ENCODE measurements around the gene SRP68. TPM values are rescaled to one million over a fixed set of nuclear protein-coding genes. Genes with fewer than 3 reads are reported as not detected.

The SRP68 gene
- total RNA-seq, 1 experiment from 2014 or later: 21.3 TPM

DNA sequence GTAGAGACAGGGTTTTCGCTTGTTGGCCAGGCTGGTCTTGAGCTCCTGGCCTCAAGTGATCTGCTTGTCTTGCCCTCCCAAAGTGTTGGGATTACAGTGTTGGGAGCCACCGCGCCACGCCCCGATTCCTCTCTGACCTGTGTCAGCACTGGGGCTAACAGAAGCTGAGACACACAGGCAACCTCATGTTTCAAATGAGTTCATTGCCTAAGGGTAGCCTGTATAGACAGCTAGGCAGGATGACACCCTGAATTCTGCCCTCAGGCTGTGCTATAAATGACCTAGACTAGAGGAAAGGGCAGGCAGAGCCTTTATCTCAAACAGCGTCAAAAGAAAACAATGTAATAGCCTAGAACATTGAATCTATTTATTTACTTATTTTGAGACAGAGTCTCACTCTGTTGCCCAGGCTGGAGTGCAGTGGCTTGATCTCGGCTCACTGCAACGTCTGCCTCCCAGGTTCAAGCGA lies 74.0 kb downstream of the SRP68 start:
- DNase-seq (ENCODE audit: low spot score): peak; percentile 21

DNA sequence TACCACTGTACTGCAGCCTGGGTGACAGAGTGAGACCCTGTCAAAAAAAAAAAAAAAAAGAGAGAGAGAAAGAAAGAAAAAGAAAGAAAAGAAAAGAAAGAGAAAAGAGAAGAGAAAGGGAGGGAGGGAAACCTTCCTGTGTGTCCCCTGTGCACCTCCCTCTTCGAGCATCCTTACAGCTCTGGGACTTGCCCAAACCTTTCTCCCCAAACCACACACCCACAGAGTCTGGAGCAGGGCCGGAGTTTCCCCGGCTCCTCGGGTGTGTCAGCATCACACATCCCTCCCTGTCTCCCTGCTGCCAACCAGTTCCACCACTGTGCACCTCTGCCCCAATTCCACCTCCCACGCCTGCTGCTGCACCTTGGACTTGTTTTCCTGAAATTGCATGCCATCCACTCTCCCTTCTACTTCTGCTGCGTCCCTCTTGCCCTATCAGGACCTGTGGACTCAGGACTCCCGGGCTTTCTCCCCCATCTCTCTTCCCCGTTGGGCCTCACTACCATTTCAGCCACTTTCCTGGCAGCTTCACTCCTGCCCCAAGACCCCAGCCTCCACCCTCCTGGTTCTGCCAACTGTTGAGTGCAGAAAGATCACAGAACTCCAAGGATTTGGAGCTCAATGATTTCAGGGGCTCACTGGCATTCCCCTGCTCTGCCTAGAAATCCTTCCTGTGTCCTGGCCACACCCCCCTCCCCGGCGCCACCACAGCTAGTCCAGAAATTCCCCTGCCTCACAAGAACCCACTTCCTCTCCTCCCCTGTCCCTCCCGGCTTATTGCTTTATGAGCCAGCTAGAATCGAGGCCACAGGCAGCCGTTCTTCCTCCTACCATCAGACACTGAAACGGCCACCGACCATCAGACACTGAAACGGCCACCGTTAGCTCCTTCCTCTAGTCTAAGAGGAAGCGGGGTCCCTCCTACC lies 75.4 kb downstream of the SRP68 start:
- peak; percentile 88 for DNase-seq (ENCODE audit: low spot score)

DNA sequence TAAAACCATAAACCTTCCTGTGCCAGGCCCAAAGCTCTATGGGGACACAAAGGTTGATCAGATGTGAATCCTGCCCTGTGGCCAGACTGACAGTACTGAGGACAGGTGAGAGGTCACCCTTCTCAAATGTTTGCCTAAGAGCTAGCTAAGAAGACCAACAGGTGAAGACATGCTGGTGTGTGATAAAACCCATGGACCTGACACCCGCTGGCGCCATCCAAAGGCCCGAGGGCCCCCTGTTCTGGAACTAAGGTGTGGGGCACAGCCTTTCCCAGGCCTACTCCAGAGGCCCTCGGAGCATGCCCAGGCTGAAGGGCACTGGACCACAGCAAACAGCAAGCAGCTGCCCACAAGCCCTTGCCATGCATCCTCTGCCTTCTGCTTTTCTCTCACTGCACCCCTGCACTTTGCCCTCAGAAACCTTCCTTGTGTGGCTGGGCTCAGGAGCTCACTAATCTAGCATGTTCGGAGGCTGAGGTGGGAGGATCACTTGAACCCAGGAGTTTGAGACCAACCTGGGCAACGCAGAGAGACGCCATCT lies 76.9 kb downstream of the SRP68 start:
- DNase-seq (ENCODE audit: low spot score): no peak

DNA sequence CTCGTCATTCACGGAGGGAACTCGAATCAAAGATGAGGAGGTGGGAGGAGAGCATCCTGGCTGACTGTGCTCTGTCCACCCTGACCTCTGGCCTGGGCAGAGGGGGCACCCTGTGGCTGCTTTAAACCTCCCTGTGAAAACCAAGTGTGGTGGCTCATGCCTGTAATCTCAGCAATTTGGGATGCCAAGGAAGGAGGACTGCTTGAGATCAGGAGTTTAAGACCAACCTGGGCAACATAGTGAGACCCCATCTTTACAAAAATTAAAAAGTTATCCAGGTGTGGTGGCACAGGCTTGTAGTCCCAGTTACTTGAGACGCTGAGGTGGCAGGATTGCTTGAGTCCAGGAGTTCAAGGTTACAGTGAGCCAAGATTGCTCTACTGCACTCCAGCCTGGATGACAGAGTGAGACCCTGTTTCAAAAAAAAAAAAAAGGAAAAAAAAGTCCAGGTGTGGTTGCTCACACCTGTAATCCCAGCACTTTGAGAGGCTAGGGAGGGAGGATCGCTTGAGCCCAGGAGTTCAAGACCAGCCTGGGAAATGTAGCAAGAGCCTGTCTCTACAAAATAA lies 77.4 kb downstream of the SRP68 start:
- DNase-seq (ENCODE audit: low spot score): no peak

DNA sequence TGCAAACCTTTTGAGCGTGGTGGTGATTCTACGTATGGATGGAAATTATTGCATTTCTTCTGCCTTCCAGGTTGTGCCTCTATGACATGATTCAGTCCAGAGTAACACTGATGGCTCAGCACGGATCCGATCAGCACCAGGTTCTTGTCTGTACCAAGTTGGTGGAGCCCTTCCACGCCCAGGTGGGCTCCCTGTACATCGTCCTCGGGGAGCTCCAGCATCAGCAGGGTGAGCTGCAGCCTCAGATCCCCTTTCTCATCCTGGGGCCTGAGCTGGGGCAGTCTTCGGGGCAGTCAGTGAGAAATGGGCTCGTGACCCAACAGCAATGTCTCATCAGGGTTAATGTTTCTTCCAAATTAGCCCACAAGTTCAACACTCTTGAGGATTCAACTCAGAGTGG lies 80.9 kb downstream of the SRP68 start:
- no peak for DNase-seq (ENCODE audit: low spot score)

Small RNA genes within 50 kb of the gene (small RNA-seq; reads per million reads assigned to genes)
- not detected for gene MIR6868

Other genes with a start within 250 kb of the SRP68 start
- 37.5 and 43.5 TPM in 2 replicates for gene UNC13D, start 228.1 kb downstream of the SRP68 start, total RNA-seq (2014; rRNA removed; shearing (Covaris generic))
- gene WBP2, start 217.2 kb downstream of the SRP68 start, total RNA-seq (2014; rRNA removed; shearing (Covaris generic)): 26.8 and 30.9 TPM in 2 replicates
- 65.7 and 69.5 TPM in 2 replicates for gene TRIM47, start 193.9 kb downstream of the SRP68 start, total RNA-seq (2014; rRNA removed; shearing (Covaris generic))
- 20.2 and 29.2 TPM in 2 replicates for gene TRIM65, start 175.6 kb downstream of the SRP68 start, total RNA-seq (2014; rRNA removed; shearing (Covaris generic))
- 85.7 and 92.3 TPM in 2 replicates for gene MRPL38, start 167.6 kb downstream of the SRP68 start, total RNA-seq (2014; rRNA removed; shearing (Covaris generic))
- gene FBF1, start 131.5 kb downstream of the SRP68 start, total RNA-seq (2014; rRNA removed; shearing (Covaris generic)): 7.4 and 13.1 TPM in 2 replicates
- gene ACOX1, start 93.4 kb downstream of the SRP68 start, total RNA-seq (2014; rRNA removed; shearing (Covaris generic)): 32.1 and 46.5 TPM in 2 replicates
- gene TEN1, start 93.3 kb downstream of the SRP68 start, total RNA-seq (2014; rRNA removed; shearing (Covaris generic)): 48.6 and 56.2 TPM in 2 replicates
- 9.5 and 11.5 TPM in 2 replicates for gene CDK3, start 71.7 kb downstream of the SRP68 start, total RNA-seq (2014; rRNA removed; shearing (Covaris generic))
- 40.1 and 42.1 TPM in 2 replicates for gene EVPL, start 45.2 kb downstream of the SRP68 start, total RNA-seq (2014; rRNA removed; shearing (Covaris generic))
- gene GALR2, start 2.3 kb upstream of the SRP68 start, total RNA-seq (2014; rRNA removed; shearing (Covaris generic)): 1.1 and 2.1 TPM in 2 replicates
- not detected in 2 replicates for gene ZACN, start 6.7 kb upstream of the SRP68 start, total RNA-seq (2014; rRNA removed; shearing (Covaris generic))
- 97.6 and 99.4 TPM in 2 replicates for gene EXOC7, start 31.3 kb upstream of the SRP68 start, total RNA-seq (2014; rRNA removed; shearing (Covaris generic))
- gene FOXJ1, start 68.7 kb upstream of the SRP68 start, total RNA-seq (2014; rRNA removed; shearing (Covaris generic)): 2.0 and 3.4 TPM in 2 replicates
- 1.3 and 3.9 TPM in 2 replicates for gene RNF157, start 168.0 kb upstream of the SRP68 start, total RNA-seq (2014; rRNA removed; shearing (Covaris generic))
- 63.7 and 72.5 TPM in 2 replicates for gene UBALD2, start 192.8 kb upstream of the SRP68 start, total RNA-seq (2014; rRNA removed; shearing (Covaris generic))
- 0.05 and 0.18 TPM in 2 replicates for gene QRICH2, start 235.8 kb upstream of the SRP68 start, total RNA-seq (2014; rRNA removed; shearing (Covaris generic))

All from HT-29 (cell line).